Ishikawa (cell line): Measurements from ENCODE around the gene ABCC3.
A peak's percentile ranks its signal among the peaks of the same experiment; 100 is the strongest.

ENCODE experiments used
- CREB1 ChIP-seq: IDR thresholded peaks from 2 replicates; pipeline ENCODE4 v1.6.1; 2012; ENCODE audit warnings: low read depth
- EP300 ChIP-seq: IDR thresholded peaks from 2 replicates; pipeline ENCODE4 v1.6.1; 2012; ENCODE audit warnings: borderline replicate concordance
- MAX ChIP-seq: IDR thresholded peaks from 2 replicates; pipeline ENCODE4 v1.6.1; 2012
- RAD21 ChIP-seq: IDR thresholded peaks from 2 replicates; pipeline ENCODE4 v1.6.1; 2012; ENCODE audit warnings: low read depth
- USF1 ChIP-seq: IDR thresholded peaks from 2 replicates; pipeline ENCODE4 v1.6.1; 2012
- YY1 ChIP-seq: IDR thresholded peaks from 2 replicates; pipeline ENCODE4 v1.6.1; 2012; ENCODE audit warnings: low read depth
- TF ChIP-seq, protein P1 (sequence below): IDR thresholded peaks from 2 replicates; pipeline ENCODE4 v1.6.1; 2012; ENCODE audit warnings: low read depth, mild to moderate bottlenecking

DNA sequence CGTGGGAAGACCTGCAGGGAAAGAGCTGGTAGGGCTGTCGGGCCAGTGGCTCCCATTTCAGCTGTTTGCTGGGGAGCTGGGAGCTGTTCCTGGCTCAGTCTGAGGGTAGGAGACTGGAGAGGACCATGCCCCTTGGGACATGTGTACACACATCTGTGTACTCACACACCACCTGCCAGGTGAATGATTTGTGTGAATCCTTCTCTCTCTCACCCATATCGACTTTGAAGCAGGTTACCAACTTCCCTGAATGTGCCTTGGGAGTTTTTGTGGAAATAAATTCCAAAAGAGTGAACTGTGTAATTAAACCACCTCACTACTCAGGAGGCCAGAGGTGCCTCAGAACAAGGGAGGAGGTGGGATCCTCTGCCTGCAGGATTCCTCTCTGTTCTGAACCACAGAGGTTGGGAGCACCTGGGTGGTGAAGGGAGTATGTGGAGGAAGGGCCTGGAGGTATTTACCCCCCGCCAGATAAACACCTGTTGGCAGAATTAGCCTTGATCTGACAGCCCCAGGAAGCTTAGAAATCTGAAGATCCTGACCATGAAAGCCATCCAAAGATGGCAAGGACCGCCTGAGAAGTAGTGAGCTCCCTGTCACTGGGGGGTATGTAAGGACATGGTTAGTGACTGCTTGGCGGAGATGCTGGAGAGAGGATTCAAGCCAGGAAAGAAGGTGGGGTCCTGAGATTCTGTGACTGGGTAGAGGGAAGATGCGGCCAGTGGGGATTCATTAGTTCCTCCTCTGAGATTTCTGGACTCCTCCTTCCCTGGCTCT lies 3.3 kb downstream of the ABCC3 start:
- no peak for TF ChIP-seq YY1
- TF ChIP-seq USF1, result no peak
- TF ChIP-seq, protein P1, sequence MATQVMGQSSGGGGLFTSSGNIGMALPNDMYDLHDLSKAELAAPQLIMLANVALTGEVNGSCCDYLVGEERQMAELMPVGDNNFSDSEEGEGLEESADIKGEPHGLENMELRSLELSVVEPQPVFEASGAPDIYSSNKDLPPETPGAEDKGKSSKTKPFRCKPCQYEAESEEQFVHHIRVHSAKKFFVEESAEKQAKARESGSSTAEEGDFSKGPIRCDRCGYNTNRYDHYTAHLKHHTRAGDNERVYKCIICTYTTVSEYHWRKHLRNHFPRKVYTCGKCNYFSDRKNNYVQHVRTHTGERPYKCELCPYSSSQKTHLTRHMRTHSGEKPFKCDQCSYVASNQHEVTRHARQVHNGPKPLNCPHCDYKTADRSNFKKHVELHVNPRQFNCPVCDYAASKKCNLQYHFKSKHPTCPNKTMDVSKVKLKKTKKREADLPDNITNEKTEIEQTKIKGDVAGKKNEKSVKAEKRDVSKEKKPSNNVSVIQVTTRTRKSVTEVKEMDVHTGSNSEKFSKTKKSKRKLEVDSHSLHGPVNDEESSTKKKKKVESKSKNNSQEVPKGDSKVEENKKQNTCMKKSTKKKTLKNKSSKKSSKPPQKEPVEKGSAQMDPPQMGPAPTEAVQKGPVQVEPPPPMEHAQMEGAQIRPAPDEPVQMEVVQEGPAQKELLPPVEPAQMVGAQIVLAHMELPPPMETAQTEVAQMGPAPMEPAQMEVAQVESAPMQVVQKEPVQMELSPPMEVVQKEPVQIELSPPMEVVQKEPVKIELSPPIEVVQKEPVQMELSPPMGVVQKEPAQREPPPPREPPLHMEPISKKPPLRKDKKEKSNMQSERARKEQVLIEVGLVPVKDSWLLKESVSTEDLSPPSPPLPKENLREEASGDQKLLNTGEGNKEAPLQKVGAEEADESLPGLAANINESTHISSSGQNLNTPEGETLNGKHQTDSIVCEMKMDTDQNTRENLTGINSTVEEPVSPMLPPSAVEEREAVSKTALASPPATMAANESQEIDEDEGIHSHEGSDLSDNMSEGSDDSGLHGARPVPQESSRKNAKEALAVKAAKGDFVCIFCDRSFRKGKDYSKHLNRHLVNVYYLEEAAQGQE, result no peak
- TF ChIP-seq EP300, result no peak
- no peak for TF ChIP-seq CREB1
- peak; percentile 13; the same call in 1 of the 2 replicates for TF ChIP-seq MAX
- no peak for TF ChIP-seq RAD21
